ENCODE data around the gene NANOS3. TPM values are rescaled to one million over a fixed set of nuclear protein-coding genes. Genes with fewer than 3 reads are reported as not detected.

Gene NANOS3
- total and polyA plus RNA-seq, 9 of the 15 experiments (the other 6 are each of a cell fraction or from before 2014, with no cell fraction given): not detected

DNA sequence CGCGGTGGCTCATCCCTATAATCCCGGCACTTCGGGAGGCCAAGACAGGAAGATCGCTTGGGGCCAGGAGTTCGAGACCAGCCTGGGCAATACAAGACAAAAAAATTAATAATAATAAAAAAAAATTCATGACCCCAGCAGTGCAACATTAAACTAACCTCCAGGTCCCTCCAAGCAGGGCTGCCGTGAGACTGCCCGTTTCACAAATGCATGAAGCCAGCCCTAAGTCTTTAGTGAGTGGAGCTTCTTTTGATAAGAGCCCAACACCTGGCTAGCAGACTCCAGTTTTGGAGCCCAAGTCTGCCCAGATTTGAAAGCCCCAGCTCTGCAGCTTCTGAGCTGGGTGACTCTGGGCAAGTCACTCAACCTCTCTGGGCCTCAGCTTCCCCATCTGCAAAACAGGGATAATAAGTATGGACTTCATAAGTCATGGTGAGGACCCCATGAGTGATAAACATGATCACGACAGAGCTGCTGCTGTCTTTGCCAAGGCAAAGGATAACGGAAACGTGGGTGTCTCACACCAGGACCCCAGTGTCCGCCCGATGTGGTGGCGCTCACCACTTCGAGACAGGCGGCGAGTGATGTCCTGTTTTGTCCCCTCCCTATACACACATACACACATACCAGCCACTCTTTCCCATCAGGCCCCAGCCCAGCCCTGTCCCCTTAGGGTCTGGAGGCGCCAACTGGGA is 38.4 kb upstream of the NANOS3 start (continued):
- TF ChIP-seq TSHZ1 (CRISPR knock-in tag; IDR thresholded peaks at IDR 0.05): no peak
- TF ChIP-seq ZBTB26 (CRISPR knock-in tag; IDR thresholded peaks at IDR 0.05): no peak
- TF ChIP-seq ZNF197 (CRISPR knock-in tag; IDR thresholded peaks at IDR 0.05; ENCODE audit: low read depth): no peak
- TF ChIP-seq CBX5 (IDR thresholded peaks at IDR 0.05; ENCODE audit: borderline replicate concordance, low read depth): no peak
- TF ChIP-seq TBP (optimal IDR thresholded peaks at IDR 0.05; ENCODE audit: low read depth, low read length): no peak
- no peak for TF ChIP-seq ARID1B (IDR thresholded peaks at IDR 0.05)
- TF ChIP-seq TAF7 (tag; IDR thresholded peaks at IDR 0.05): no peak
- no peak for TF ChIP-seq POLR2AphosphoS2 (IDR thresholded peaks at IDR 0.05; ENCODE audit: low read length)
- no peak for TF ChIP-seq RBM34 (IDR thresholded peaks at IDR 0.05; ENCODE audit: borderline replicate concordance, insufficient read depth, low read length)
- TF ChIP-seq ZNF263 (CRISPR knock-in tag; IDR thresholded peaks at IDR 0.05; ENCODE audit: borderline replicate concordance): no peak
- TF ChIP-seq ZKSCAN3 (CRISPR knock-in tag; IDR thresholded peaks at IDR 0.05): no peak
- TF ChIP-seq, protein P1, sequence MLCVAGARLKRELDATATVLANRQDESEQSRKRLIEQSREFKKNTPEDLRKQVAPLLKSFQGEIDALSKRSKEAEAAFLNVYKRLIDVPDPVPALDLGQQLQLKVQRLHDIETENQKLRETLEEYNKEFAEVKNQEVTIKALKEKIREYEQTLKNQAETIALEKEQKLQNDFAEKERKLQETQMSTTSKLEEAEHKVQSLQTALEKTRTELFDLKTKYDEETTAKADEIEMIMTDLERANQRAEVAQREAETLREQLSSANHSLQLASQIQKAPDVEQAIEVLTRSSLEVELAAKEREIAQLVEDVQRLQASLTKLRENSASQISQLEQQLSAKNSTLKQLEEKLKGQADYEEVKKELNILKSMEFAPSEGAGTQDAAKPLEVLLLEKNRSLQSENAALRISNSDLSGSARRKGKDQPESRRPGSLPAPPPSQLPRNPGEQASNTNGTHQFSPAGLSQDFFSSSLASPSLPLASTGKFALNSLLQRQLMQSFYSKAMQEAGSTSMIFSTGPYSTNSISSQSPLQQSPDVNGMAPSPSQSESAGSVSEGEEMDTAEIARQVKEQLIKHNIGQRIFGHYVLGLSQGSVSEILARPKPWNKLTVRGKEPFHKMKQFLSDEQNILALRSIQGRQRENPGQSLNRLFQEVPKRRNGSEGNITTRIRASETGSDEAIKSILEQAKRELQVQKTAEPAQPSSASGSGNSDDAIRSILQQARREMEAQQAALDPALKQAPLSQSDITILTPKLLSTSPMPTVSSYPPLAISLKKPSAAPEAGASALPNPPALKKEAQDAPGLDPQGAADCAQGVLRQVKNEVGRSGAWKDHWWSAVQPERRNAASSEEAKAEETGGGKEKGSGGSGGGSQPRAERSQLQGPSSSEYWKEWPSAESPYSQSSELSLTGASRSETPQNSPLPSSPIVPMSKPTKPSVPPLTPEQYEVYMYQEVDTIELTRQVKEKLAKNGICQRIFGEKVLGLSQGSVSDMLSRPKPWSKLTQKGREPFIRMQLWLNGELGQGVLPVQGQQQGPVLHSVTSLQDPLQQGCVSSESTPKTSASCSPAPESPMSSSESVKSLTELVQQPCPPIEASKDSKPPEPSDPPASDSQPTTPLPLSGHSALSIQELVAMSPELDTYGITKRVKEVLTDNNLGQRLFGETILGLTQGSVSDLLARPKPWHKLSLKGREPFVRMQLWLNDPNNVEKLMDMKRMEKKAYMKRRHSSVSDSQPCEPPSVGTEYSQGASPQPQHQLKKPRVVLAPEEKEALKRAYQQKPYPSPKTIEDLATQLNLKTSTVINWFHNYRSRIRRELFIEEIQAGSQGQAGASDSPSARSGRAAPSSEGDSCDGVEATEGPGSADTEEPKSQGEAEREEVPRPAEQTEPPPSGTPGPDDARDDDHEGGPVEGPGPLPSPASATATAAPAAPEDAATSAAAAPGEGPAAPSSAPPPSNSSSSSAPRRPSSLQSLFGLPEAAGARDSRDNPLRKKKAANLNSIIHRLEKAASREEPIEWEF (CRISPR knock-in tag; IDR thresholded peaks at IDR 0.05): no peak
- no peak for TF ChIP-seq CCNT2 (IDR thresholded peaks at IDR 0.05; ENCODE audit: borderline replicate concordance, extremely low read depth, insufficient read length, low read depth, low read length)
- no peak for TF ChIP-seq SNIP1 (IDR thresholded peaks at IDR 0.05; ENCODE audit: low read depth)
- TF ChIP-seq ZNF445 (CRISPR knock-in tag; IDR thresholded peaks at IDR 0.05; ENCODE audit: low read depth): no peak
- peak; percentile 56; the same call in 1 of the 2 replicates for TF ChIP-seq ZFX (CRISPR knock-in tag; IDR thresholded peaks at IDR 0.05)
- TF ChIP-seq DEAF1 (CRISPR knock-in tag; IDR thresholded peaks at IDR 0.05): no peak
